Natural killer cell treated with Interleukin-12 subunit alpha and Interleukin-12 subunit beta and Interleukin-15 and Interleukin-18, amount 100 ng/mL, for 72 hours (primary cell): ENCODE data around the gene CCDC78. TPM values are rescaled to one million over a fixed set of nuclear protein-coding genes. Genes with fewer than 3 reads are reported as not detected.
"Not testable (repeated sequence)": the region's sequence is repeated elsewhere in the genome, so short reads cannot be mapped to it uniquely, and the experiment has no call there.

Source experiments
- ATAC-seq, 2 donors: fragments of 150-1000 bp; cut with Tn5 transposase in 1 of 2; sonication (Bioruptor Pico), chemical (Tn5 transposase) in 1 of 2; 2 replicates each; pipeline ENCODE4 v1.10.0; 2021
- DNase-seq: peaks from one replicate; pipeline ENCODE4 v3.0.0; 2022; ENCODE audit warnings: low spot score
- H3K27ac Mint-ChIP-seq, 2 donors: 1 replicate in 1 of 2; 2 replicates in 1 of 2; pipeline ENCODE4 v1.8.0; 2022; ENCODE audit warnings: mixed read lengths in 2 of 2, mild to moderate bottlenecking in 1 of 2, moderate library complexity in 1 of 2
- H3K27me3 Mint-ChIP-seq, 2 donors: 1 replicate in 1 of 2; 2 replicates in 1 of 2; pipeline ENCODE4 v1.8.0; 2022; ENCODE audit warnings: mixed read lengths in 2 of 2
- H3K36me3 Mint-ChIP-seq: one replicate; pipeline ENCODE4 v1.8.0; 2022; ENCODE audit warnings: mixed read lengths
- H3K4me1 Mint-ChIP-seq, 2 donors: 1 replicate in 1 of 2; 2 replicates in 1 of 2; pipeline ENCODE4 v1.8.0; 2022; ENCODE audit warnings: low read depth in 2 of 2, mixed read lengths in 2 of 2, mild to moderate bottlenecking in 1 of 2
- H3K4me3 Mint-ChIP-seq: one replicate; pipeline ENCODE4 v1.8.0; 2022; ENCODE audit warnings: mixed read lengths
- H3K9me3 Mint-ChIP-seq: 2 replicates; pipeline ENCODE4 v1.8.0; 2022; ENCODE audit warnings: mixed read lengths
- total RNA-seq, 2 donors: library from RNA; stranded (reverse); gene quantifications; one replicate each; pipeline ENCODE4 v1.2.3, GENCODE V29; 2022

Gene CCDC78
- total RNA-seq, 2 donors from 2014 or later: 3.1 to 6.4 TPM

GRCh38 chr16:751152-752006, 25.1 kb upstream of the CCDC78 start:
- Mint-ChIP-seq H3K9me3 (no peaks in the 10 kb centered on the region), H3K4me3 (no peak overlapping the region), H3K27me3 (peaks cover 0 to under 1% of the 10 kb centered on the region in 2 donors), H3K4me1 (no peaks in the 10 kb centered on the region), H3K36me3 (no peaks in the 10 kb centered on the region), H3K27ac (no peak overlapping the region)
- ATAC-seq: peak in 1 of 2 donors; percentile 33
- no peak for DNase-seq

DNA sequence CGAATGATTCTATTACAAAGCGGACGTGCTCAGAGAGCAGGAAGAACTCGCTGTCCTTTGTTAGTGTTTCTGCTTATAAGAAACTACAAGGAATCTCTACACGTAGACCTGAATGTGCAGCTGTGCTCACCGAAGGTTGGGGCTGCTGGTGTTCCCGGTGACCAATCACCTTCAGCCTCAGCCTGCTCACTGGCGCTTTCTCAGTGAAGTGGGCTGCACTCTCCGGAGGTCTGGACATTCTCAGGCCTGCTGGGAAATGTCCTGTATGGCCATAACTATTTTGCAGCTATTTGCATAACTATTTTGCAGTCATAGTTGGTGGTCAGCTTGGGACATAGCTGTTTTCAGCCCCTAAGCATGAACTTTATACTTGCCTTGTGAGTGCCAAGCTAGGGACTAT, 24.2 kb upstream of the CCDC78 start:
- DNase-seq (no peak), ATAC-seq (no peak)
- no peak overlapping the region for H3K27ac Mint-ChIP-seq
- no peaks in the 10 kb centered on the region for H3K36me3 Mint-ChIP-seq
- H3K4me1 Mint-ChIP-seq: no peaks in the 10 kb centered on the region
- H3K27me3 Mint-ChIP-seq: no peaks in the 10 kb centered on the region
- H3K4me3 Mint-ChIP-seq: no peak overlapping the region
- no peaks in the 10 kb centered on the region for H3K9me3 Mint-ChIP-seq

- ATAC-seq (no peak), DNase-seq (no peak)
- Mint-ChIP-seq H3K27ac (no peak overlapping the region), H3K9me3 (no peaks in the 10 kb centered on the region), H3K27me3 (no peaks in the 10 kb centered on the region), H3K4me1 (no peaks in the 10 kb centered on the region), H3K36me3 (no peaks in the 10 kb centered on the region), H3K4me3 (no peak overlapping the region)
Observed at GRCh38 chr16:749010-749409, 22.8 kb upstream of the CCDC78 start.

GRCh38 chr16:747978-748746, 21.9 kb upstream of the CCDC78 start:
- Mint-ChIP-seq H3K4me1 (no peaks in the 10 kb centered on the region), H3K27me3 (no peaks in the 10 kb centered on the region), H3K36me3 (no peaks in the 10 kb centered on the region), H3K9me3 (no peaks in the 10 kb centered on the region), H3K27ac (no peak overlapping the region), H3K4me3 (no peak overlapping the region)
- ATAC-seq (no peak), DNase-seq (no peak)

DNA sequence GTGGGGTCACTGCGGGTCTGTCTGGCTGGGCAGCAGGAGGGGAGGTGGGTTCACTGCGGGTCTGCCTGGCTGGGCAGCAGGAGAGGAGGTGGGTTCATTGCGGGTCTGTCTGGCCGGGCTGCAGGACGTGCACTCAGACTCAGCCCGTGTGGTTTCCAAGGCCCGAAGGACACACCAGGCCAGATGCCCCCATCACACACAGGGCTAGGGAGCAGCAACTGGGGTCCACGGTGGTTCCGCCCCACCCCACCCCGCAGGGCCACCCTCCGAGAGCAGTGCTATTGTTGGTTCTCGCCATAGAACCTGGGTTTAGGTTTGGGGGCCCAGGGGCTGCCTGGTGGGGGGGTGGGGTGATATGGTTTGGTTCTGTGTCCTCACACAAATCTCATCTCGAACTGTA, 20.4 kb upstream of the CCDC78 start:
- no peaks in the 10 kb centered on the region for H3K27me3 Mint-ChIP-seq
- ATAC-seq: no peak
- DNase-seq: no peak
- H3K27ac Mint-ChIP-seq: no peak overlapping the region
- no peaks in the 10 kb centered on the region for H3K4me1 Mint-ChIP-seq
- no peak overlapping the region for H3K4me3 Mint-ChIP-seq
- no peaks in the 10 kb centered on the region for H3K9me3 Mint-ChIP-seq
- no peaks in the 10 kb centered on the region for H3K36me3 Mint-ChIP-seq

DNA sequence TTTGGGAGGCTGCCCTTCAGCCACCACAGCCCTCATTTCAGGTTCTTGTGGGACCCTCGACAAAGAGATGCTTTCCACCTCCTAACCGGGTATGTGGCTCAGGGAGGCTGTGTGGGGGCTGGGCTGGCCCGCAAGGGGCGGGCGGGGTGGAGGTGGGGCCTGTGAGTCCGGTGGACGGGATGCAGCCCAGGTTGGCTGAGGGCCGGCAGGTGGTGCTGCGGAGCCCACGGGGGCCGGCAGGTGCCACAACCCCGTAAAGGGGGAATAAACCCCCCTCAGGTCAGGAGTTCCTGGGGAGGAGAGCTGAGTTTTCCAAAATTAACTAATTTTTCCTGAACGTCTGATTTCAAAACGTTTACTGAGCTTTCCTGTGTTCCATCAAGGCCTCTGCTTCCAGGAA, 19.5 kb upstream of the CCDC78 start:
- DNase-seq (no peak), ATAC-seq (no peak)
- no peaks in the 10 kb centered on the region for H3K36me3 Mint-ChIP-seq
- H3K9me3 Mint-ChIP-seq: no peaks in the 10 kb centered on the region
- no peak overlapping the region for H3K4me3 Mint-ChIP-seq
- no peaks in the 10 kb centered on the region for H3K27me3 Mint-ChIP-seq
- no peaks in the 10 kb centered on the region for H3K4me1 Mint-ChIP-seq
- no peak overlapping the region for H3K27ac Mint-ChIP-seq

DNA sequence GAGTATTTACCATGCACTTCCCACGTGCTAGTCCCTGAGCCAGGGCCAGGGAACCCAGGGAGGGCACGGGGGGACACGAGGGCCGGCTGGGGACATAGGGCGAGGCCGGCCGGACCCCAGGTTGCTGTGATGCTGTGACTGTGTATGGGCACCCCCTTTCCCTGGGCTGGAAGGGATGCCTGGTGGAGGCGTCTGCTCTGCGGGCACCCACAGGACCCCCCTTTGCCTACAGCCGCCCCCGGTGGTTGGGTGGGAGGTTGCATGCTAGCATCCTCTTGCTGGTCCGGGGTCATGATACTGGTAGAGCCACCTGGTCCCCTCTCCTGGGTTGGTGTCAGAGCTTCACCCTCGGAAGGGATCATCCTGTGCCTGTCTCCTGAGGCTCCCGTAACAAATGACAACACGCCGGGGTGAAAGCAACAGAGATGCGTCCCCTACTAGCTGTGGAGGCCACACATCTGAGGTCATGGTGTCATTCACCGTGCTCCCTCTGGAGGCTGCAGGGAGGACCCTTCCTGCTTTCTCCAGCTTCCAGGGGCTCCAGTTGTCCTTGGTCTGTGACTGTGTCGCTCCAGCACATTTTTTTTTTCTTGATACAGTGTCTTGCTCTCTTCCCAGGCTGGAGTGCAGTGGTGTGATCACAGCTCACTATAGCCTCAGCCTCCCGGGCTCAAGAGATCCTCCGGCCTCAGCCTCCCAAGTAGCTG, 17.7 kb upstream of the CCDC78 start:
- no peak for DNase-seq
- Mint-ChIP-seq H3K36me3 (no peaks in the 10 kb centered on the region), H3K27me3 (no peaks in the 10 kb centered on the region), H3K4me1 (peaks cover 0 to 3% of the 10 kb centered on the region in 2 donors), H3K4me3 (no peak overlapping the region), H3K9me3 (no peaks in the 10 kb centered on the region), H3K27ac (no peak overlapping the region)
- ATAC-seq: no peak

DNA sequence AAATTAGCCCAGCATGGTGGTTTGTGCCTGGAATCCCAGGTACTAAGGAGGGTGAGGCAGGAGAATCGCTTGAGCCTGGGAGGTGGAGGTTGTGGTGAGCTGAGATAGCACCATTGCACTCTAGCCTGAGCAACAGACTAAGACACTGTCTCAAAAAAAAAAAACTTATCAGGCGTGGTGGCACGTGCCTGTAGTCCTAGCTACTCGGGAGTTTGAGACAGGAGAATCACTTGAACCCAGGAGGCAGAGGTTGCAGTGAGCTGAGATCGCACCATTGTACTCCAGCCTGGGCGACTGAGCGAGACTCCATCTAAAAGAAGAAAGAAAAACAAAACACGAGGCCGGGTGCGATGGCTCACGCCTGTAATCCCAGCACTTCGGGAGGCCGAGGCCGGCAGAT, 16.7 kb upstream of the CCDC78 start:
- H3K27ac Mint-ChIP-seq, H3K27me3 Mint-ChIP-seq, H3K9me3 Mint-ChIP-seq, H3K4me1 Mint-ChIP-seq, H3K4me3 Mint-ChIP-seq, ATAC-seq, H3K36me3 Mint-ChIP-seq, DNase-seq: not testable (repeated sequence)

DNA sequence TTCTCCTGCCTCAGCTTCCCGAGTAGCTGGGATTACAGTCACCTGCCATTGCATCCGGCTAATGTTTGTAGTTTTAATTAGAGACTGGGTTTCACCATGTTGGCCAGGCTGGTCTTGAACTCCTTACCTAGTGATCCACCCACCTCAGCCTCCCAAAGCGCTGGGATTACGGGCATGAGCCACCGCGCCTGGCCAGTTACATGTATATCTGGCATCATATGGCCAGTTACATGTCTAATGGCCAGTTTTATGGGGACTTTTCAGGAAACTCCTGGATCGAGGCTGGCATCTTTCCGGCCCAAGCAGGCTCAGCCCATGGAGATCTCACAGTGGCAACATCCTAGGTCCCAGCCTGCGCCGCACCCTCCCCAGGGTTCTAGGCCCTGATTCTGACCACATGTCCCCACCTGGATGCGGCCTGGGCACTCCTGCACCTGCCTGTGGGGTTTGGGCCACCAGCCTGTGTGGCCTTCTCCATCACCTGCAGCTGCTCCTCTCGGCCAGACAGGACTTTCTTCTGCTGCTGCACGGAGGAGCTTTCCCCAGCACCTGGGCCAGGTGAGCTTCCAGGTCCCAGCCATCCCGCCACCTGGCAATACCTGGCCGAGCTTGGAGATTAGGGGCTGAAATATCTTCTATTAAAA, 15.9 kb upstream of the CCDC78 start:
- no peaks in the 10 kb centered on the region for H3K36me3 Mint-ChIP-seq
- DNase-seq (no peak), ATAC-seq (no peak)
- no peaks in the 10 kb centered on the region for H3K27me3 Mint-ChIP-seq
- H3K4me3 Mint-ChIP-seq: peak overlapping the region; percentile 54
- no peaks in the 10 kb centered on the region for H3K9me3 Mint-ChIP-seq
- H3K27ac Mint-ChIP-seq: no peak overlapping the region
- H3K4me1 Mint-ChIP-seq: peaks cover 0 to 3% of the 10 kb centered on the region in 2 donors

- peaks cover 3% of the 10 kb centered on the region in 2 donors for H3K4me1 Mint-ChIP-seq
- H3K36me3 Mint-ChIP-seq: no peaks in the 10 kb centered on the region
- H3K27ac Mint-ChIP-seq: no peak within 1 kb of the TSS
- peak within 1 kb of the TSS; percentile 73 for H3K4me3 Mint-ChIP-seq
- DNase-seq: peak; percentile 94
- ATAC-seq: peak; percentile 91 to 96
- no peaks in the 10 kb centered on the region for H3K9me3 Mint-ChIP-seq
- H3K27me3 Mint-ChIP-seq: no peaks in the 10 kb centered on the region
Observed at GRCh38 chr16:740764-741505, 14.7 kb upstream of the CCDC78 start, which contains the start of gene CIAO3. TSS of gene CIAO3 (minus strand) at chr16:740997. CDS start at chr16:740985, 12 bp downstream.

DNA sequence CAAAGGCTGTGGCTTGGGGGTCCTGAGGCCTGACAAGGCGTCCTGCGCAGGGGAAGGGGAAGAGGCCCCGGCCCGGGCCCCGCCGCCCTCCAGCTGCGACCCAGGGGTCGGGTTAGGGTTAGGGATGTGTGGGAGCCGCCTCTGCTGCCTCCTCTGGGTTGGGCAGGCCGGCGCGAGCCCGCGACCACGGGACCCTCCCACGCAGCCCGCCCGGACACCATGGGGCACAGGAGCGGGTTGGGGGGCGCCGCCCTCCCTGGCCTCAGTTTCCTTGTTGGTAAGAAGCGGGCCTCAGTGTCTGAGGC, 14.2 kb upstream of the CCDC78 start:
- Mint-ChIP-seq H3K27me3 (no peaks in the 10 kb centered on the region), H3K27ac (no peak overlapping the region)
- peak; percentile 27 to 33 for ATAC-seq

GRCh38 chr16:739560-740458, 13.6 kb upstream of the CCDC78 start:
- H3K4me1 Mint-ChIP-seq: peaks cover 3 to 10% of the 10 kb centered on the region in 2 donors
- DNase-seq (no peak), ATAC-seq (no peak)
- no peaks in the 10 kb centered on the region for H3K27me3 Mint-ChIP-seq
- H3K36me3 Mint-ChIP-seq: no peaks in the 10 kb centered on the region
- no peaks in the 10 kb centered on the region for H3K9me3 Mint-ChIP-seq
- H3K4me3 Mint-ChIP-seq: peak overlapping the region; percentile 73
- H3K27ac Mint-ChIP-seq: peak overlapping the region in 1 of 2 donors; percentile 58

More for the DNA sequence above, 14.2 kb upstream of the CCDC78 start:
- peak overlapping the region; percentile 73 for H3K4me3 Mint-ChIP-seq
- DNase-seq: no peak
- H3K9me3 Mint-ChIP-seq: no peaks in the 10 kb centered on the region
- no peaks in the 10 kb centered on the region for H3K36me3 Mint-ChIP-seq
- H3K4me1 Mint-ChIP-seq: peaks cover 3 to 7% of the 10 kb centered on the region in 2 donors
